ENCODE results near the gene SEC31A. TPM values are rescaled to one million over a fixed set of nuclear protein-coding genes. Genes with fewer than 3 reads are reported as not detected.
"Not testable (repeated sequence)": the region's sequence is repeated elsewhere in the genome, so short reads cannot be mapped to it uniquely, and the experiment has no call there.

The SEC31A gene
- total and polyA plus RNA-seq, 2 experiments from 2014 or later, result 147 to 252 TPM

DNA sequence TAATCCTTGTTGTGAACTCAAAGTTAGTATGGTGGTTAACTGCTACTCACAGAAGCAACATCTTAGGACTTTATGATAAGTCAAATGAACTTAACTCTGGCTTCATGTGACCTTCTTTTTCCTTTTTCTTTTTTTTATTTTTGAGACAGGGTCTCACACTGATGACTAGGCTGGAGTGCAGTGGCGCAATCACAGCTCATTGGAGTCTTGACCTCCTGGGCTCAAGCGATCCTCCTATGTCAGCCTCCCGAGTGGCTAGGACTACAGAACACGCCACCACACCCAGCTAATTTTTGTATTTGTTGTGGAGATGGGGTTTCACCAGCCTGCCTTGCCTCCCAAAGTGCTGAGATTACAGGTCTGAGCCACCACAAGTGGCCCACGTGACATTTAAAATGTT, 22.4 kb downstream of the SEC31A start:
- DNase-seq (ENCODE audit: low read depth in 1 of 2, low spot score in 1 of 2), result no peak
- Histone ChIP-seq H3K27ac (no peak overlapping the region), H3K4me3 (no peak overlapping the region), H3K4me1 (ENCODE audit: low read depth) (no peaks in the 10 kb centered on the region), H3K9me3 (ENCODE audit: low read depth) (no peaks in the 10 kb centered on the region), H3K27me3 (no peaks in the 10 kb centered on the region), H3K36me3 (peaks cover 91% of the 10 kb centered on the region)
- TF ChIP-seq, protein P1, sequence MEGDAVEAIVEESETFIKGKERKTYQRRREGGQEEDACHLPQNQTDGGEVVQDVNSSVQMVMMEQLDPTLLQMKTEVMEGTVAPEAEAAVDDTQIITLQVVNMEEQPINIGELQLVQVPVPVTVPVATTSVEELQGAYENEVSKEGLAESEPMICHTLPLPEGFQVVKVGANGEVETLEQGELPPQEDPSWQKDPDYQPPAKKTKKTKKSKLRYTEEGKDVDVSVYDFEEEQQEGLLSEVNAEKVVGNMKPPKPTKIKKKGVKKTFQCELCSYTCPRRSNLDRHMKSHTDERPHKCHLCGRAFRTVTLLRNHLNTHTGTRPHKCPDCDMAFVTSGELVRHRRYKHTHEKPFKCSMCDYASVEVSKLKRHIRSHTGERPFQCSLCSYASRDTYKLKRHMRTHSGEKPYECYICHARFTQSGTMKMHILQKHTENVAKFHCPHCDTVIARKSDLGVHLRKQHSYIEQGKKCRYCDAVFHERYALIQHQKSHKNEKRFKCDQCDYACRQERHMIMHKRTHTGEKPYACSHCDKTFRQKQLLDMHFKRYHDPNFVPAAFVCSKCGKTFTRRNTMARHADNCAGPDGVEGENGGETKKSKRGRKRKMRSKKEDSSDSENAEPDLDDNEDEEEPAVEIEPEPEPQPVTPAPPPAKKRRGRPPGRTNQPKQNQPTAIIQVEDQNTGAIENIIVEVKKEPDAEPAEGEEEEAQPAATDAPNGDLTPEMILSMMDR (IDR thresholded peaks at IDR 0.05; ENCODE audit: low read depth, low read length), result no peak

DNA sequence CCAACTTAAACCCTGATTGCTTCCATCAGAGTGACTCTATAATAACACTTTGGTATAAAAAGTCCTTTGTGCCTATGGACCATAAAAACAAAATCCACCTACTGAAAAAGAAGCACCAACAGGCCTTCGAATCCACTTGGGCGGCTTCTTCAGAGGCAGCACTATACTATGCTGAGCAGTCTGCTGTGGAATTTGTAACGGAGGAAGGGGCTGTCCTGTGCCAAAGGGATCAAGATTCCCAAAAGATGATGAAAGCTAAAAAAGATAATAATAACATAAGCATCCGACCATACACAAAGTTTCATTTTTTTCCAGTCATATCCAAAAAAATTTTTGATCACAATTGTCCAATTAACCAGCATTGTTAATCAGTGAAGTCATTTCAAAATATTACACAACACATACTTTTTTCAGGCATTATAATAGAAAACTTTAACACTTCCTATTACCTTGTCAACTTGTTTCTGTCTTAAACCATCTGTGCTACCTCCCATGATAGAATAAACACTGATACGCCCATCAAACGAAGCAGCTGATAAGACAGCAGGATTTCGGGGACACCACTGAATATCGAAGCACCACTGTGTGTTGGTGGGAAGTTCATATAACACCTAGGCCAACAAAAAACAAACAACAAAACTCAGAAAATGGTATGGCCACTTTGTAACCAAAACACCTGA, 24.1 kb downstream of the SEC31A start:
- no peaks in the 10 kb centered on the region for H3K27me3 ChIP-seq
- no peaks in the 10 kb centered on the region for H3K4me1 ChIP-seq (ENCODE audit: low read depth)
- no peak overlapping the region for H3K27ac ChIP-seq
- TF ChIP-seq, protein P1 (IDR thresholded peaks at IDR 0.05; ENCODE audit: low read depth, low read length), result no peak
- DNase-seq (ENCODE audit: low read depth in 1 of 2, low spot score in 1 of 2), result peak in 1 of 2 donors; percentile 44
- peaks cover 87% of the 10 kb centered on the region for H3K36me3 ChIP-seq
- H3K9me3 ChIP-seq (ENCODE audit: low read depth), result no peaks in the 10 kb centered on the region
- H3K4me3 ChIP-seq, result no peak overlapping the region

DNA sequence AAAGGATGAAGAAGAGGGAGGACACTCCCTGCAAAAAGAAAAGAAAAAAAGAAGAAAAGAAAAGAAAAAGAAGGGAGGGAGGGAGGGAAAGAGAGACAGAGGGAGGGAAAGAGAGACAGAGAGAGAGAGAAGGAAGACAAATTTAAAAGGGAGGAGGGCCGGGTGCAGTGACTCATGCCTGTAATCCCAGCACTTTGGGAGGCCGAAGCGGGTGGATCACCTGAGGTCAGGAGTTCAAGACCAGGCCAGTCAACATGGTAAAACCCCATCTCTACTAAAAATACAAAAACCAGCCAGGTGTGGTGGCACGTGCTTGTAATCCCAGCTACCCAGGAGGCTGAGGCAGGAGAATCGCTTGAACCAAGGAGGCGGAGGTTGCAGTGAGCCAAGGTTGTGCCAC, 24.9 kb downstream of the SEC31A start:
- H3K9me3 ChIP-seq (ENCODE audit: low read depth), result not testable (repeated sequence)
- peaks cover 84% of the 10 kb centered on the region for H3K36me3 ChIP-seq

DNA sequence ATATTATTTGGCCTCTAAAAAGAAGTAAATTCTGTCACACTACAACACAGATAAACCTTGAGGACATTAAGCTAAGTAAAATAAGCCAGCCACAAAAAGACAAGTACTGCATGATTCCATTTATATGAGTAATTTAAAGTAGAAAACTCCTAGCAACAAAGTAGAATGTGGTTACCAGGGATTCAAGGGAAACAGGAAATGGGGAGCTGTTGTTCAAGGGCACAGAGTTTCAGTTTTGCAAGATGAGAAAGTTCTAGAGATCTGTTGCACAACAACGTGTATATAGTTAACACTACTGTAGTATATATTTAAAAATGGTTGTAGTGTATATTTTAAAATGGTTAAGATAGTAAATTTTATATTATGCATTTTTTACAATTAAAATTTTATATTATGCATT, 25.4 kb downstream of the SEC31A start:
- no peak overlapping the region for H3K4me3 ChIP-seq
- no peak overlapping the region for H3K27ac ChIP-seq
- no peaks in the 10 kb centered on the region for H3K27me3 ChIP-seq
- peaks cover 84% of the 10 kb centered on the region for H3K36me3 ChIP-seq
- TF ChIP-seq, protein P1 (IDR thresholded peaks at IDR 0.05; ENCODE audit: low read depth, low read length), result no peak
- no peaks in the 10 kb centered on the region for H3K4me1 ChIP-seq (ENCODE audit: low read depth)
- no peaks in the 10 kb centered on the region for H3K9me3 ChIP-seq (ENCODE audit: low read depth)
- DNase-seq (ENCODE audit: low read depth in 1 of 2, low spot score in 1 of 2), result peak in 1 of 2 donors; percentile 95

More for the DNA sequence above, 24.9 kb downstream of the SEC31A start:
- H3K4me1 ChIP-seq (ENCODE audit: low read depth); H3K27ac ChIP-seq; H3K27me3 ChIP-seq; H3K4me3 ChIP-seq: not testable (repeated sequence)
- DNase-seq (ENCODE audit: low read depth in 1 of 2, low spot score in 1 of 2), result peak in 1 of 2 donors; percentile 23

DNA sequence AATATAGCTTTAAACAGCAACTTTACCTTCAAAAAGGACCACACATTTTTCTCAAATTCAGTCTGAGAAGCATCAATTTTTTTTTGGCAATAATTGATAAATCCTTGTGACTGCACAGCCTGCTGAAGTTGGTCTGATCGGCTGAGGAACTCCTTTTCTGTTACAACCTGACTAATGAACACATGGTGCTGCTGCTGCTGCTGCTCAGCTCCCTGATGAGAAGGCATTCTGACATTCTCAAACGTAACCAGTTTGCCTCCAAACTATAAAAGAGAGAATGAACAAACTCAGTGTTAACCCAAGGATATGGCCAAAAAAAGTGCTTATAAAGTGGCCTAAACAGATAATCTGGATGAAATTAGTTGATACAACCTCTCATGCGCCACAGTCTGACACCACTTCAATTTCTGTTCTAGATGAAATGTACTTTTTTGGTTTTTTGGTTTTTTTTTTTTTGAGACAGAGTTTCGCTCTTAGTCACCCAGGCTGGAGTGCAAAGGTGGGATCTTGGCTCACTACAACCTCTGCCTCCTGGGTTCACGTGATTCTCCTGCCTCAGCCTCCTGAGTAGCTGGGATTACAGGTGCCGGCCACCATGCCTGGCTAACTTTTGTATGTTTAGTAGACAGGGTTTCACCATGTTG, 26.5 kb downstream of the SEC31A start:
- H3K9me3 ChIP-seq (ENCODE audit: low read depth), result no peaks in the 10 kb centered on the region
- TF ChIP-seq, protein P1 (IDR thresholded peaks at IDR 0.05; ENCODE audit: low read depth, low read length), result no peak
- H3K4me3 ChIP-seq, result no peak overlapping the region
- no peak overlapping the region for H3K27ac ChIP-seq
- no peaks in the 10 kb centered on the region for H3K27me3 ChIP-seq
- H3K4me1 ChIP-seq (ENCODE audit: low read depth), result no peaks in the 10 kb centered on the region
- peaks cover 75% of the 10 kb centered on the region for H3K36me3 ChIP-seq
- DNase-seq (ENCODE audit: low read depth in 1 of 2, low spot score in 1 of 2), result no peak

- Histone ChIP-seq H3K4me1 (ENCODE audit: low read depth) (no peaks in the 10 kb centered on the region), H3K9me3 (ENCODE audit: low read depth) (no peaks in the 10 kb centered on the region), H3K27ac (no peak overlapping the region), H3K36me3 (peaks cover 72% of the 10 kb centered on the region), H3K4me3 (no peak overlapping the region), H3K27me3 (no peaks in the 10 kb centered on the region)
- TF ChIP-seq, protein P1 (IDR thresholded peaks at IDR 0.05; ENCODE audit: low read depth, low read length), result no peak
- DNase-seq (ENCODE audit: low read depth in 1 of 2, low spot score in 1 of 2), result no peak
These were observed 29.4 kb downstream of the SEC31A start for GRCh38 chr4:82861529-82861928.

- H3K4me1 ChIP-seq (ENCODE audit: low read depth); H3K27me3 ChIP-seq; H3K27ac ChIP-seq; DNase-seq (ENCODE audit: low read depth in 1 of 2, low spot score in 1 of 2); H3K4me3 ChIP-seq; H3K9me3 ChIP-seq (ENCODE audit: low read depth): not testable (repeated sequence)
- H3K36me3 ChIP-seq, result peaks cover 70% of the 10 kb centered on the region
These were observed 30.5 kb downstream of the SEC31A start for GRCh38 chr4:82860487-82860886.

Data from cardiac muscle cell (in vitro differentiated cells and primary cell).